ENCODE measurements around the gene CAD. TPM values are rescaled to one million over a fixed set of nuclear protein-coding genes. Genes with fewer than 3 reads are reported as not detected.

Gene CAD
- total RNA-seq: 33.2 and 44.8 TPM in 2 replicates

DNA sequence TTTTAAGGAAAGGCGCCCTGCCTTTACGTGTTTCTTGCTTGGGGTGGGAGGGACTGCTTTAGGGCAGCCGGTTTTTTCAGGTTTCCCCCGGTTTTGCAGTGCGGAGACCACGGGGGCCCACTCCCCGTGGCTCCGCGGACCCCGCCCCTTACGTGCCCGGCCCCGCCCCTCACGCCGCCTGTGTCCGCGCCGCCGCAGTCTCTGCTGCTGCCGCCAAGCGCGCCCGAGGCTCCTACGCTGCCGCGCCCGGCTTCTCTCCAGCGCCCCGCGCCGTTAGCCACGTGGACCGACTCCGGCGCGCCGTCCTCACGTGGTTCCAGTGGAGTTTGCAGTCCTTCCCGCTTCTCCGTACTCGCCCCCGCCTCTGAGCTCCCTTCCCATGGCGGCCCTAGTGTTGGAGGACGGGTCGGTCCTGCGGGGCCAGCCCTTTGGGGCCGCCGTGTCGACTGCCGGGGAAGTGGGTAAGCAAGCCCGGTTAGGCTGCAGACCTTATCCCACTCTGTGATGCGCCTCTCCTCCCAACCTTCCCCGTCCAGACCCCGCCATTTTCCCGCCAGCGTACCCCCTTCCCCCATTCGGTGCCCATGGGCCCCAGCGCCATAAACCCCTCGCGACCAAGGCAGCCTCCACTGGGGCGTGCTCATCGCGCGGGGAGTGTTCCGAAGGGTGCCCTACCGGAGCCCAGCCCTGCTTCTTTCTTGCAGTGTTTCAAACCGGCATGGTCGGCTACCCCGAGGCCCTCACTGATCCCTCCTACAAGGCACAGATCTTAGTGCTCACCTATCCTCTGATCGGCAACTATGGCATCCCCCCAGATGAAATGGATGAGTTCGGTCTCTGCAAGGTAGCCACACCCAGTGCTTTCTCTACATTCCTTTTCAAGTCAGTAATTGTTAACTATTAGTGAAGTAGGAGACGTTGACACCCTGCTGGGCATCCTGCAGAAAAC, at the start of gene CAD:
Gene CAD, plus strand, starts transcription at position 197 of the 949 bp plus-strand sequence. Its CDS starts 183 bp downstream, at position 380.

DNA sequence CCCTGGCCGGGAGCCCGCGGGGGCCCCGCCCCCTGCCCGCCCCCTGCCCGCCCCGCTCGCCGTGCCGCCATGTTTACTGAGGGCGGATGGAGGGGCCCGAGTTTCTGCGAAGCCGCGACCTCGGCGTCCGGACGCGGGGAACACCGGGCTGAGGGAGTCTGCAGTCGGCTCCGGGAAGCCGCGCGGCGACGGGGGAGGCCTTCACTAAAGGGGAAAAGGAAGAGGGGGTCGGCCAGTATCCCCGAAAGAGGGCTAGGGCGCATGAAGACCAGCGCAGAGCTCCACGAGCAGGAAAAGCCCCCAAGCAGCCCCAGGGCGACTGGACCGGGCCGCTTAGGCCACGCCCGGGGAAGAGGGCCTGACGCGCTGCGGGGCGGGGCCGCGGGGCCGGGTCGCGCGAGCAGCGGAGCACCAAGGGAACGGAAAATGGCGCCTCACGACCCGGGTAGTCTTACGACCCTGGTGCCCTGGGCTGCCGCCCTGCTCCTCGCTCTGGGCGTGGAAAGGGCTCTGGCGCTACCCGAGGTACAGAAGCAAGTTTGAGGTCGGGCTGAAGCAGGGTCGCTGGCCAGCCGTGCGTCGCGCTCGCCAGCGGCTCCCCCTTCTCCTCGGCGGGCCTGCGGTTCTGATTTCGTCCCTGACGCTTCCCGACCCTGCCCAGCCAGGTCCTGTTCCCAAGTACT, 5.1 kb upstream of the CAD start, which contains the start of the genes ATRAID and SLC5A6:
Gene ATRAID, plus strand, starts transcription at position 99 of the 683 bp plus-strand sequence. Its CDS starts 328 bp downstream, at position 427.
Gene SLC5A6, minus strand, starts transcription at position 326 of the 683 bp plus-strand sequence. CDS start 4,618 bp downstream, outside the sequence.

DNA sequence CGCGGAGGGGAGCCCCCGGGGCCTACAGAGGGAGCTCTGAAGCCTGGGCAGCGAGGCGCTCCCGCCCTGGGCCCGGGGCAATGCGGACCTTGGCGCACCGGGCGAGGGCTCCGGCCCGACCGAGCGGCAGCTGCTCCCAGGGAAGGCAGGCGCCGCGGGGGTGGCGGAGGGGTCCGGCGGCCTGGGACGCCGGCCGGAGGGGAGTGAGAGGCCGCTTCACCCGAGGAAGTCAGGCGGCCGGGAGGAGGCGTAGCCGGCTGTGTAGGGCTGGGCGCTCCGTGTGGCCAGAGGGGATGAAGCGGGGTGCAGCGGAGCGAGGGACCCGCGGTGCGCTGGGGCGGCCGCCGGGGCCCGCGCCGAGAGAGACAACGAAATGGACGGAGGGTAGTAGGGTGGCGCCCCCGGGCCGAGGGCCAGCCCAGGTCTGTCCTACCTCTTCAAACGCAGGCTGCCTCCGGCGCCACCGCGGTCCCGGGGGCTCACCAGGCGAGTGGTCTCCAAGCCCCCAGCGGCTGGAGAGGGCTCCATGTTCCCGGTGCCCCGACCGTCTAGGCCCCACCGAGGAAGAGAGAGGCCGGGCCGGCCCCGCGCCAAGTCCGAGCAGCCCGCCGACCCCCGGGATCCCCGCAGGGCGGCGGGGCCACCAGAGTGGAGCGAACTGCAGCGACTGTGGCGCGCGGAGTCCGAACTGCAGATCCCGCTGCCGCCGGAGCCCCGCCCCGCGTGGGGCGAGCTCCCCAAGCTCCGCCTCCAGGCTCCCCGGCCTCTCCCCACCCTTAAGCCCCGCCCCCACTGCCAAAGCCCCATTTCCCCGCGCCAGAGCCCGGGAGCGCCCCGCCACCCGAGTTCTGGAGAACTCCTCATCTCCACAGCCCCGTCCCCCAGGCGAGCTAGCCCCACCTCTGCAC, 45.5 kb downstream of the CAD start, which contains the start of gene SLC30A3:
Gene SLC30A3, minus strand, starts transcription at position 669 of the 908 bp plus-strand sequence. Its CDS starts 141 bp downstream, at position 528.

DNA sequence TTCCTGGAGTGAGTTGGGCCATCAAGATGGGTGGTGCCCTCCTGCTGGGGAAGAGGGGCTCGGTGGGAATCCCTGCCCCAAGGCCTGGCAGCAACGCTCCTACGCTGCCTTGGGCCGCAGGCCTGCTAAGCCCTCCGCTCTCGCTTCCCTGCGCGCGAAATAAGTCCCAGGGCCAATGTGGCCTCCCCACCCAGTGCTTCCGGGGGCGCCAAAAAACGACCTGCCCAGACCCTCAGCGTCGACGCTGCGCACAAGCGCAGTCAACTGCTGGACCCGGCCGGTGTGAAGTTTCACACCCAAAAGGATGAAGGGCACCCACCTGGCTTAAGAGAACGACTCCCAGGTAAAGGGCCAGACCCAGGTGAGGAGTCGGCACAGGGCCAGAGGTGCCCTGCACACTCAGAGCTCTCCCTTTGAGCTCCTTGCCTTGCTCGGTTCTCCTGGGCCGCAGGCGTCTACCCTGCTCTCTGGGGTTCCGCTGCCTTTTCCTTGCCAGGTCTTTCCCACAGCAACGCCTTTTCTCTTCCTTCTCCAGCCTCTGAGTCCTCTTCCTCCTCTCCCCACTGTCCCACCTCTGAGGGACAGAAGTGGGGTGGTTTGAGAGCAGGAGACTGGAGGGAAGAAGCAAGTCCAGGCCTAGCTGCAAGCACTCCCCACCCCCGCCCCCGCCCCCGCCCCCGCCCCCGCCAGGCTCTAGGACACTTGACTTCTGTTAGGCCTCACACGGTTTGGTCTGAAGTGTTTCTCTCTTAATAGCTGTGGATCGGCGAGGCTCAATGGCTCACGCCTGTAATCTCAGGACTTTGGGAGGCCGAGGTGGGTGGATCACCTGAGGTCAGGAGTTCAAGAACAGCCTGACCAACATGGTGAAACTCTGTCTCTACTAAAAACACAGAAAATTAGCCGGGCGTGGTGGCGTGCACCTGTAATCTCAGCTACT, 58.3 kb downstream of the CAD start, which contains the start of gene DNAJC5G:
Gene DNAJC5G, plus strand, starts transcription at position 223 of the 940 bp plus-strand sequence. CDS start 1,296 bp downstream, outside the sequence.

DNA sequence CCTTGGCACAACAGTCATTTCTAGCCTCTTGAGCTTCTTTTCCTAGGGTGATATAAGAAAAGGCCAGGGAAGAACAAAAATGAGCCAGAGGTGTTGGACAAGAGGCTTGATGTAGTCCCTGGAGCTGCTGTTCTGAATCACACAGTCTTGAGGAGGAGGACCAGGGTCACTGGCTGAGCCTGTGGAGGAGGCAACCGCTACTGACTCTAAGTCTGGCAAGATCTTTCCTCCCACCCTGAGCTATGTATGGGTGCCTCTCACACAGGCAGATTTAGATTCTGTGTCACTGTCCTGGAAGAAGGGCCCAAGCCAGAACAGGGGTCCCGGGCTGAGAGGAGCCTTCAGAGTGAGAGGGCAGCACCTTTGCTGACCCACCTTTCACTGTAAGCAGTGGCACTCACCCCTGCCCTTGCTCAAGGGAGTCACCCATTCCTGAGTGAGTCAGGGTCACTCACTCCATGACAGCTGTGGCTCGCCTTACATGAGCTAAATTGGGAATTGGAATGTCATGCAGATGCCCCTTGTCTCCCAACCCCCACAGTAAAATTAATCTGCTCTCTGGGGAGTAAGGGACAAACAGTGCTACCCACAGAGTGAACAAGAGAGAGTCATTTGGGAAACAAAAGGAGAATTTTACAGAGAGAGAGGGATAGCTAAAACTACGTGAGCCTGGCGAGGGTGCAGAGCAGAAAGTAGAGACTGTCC, 64.8 kb downstream of the CAD start, which contains the start of gene TRIM54:
Gene TRIM54, plus strand, starts transcription at position 575 of the 705 bp plus-strand sequence. CDS start 303 bp downstream, outside the sequence.

Other genes with a start within 250 kb of the CAD start
- 3.4 and 6.0 TPM in 2 replicates for gene MAPRE3, start 246.7 kb upstream of the CAD start, total RNA-seq
- 65.7 and 77.4 TPM in 2 replicates for gene TMEM214, start 184.4 kb upstream of the CAD start, total RNA-seq
- 28.9 and 29.5 TPM in 2 replicates for gene AGBL5, start 165.7 kb upstream of the CAD start, total RNA-seq
- 145 and 193 TPM in 2 replicates for gene OST4, start 145.7 kb upstream of the CAD start, total RNA-seq
- 147 and 151 TPM in 2 replicates for gene EMILIN1, start 138.8 kb upstream of the CAD start, total RNA-seq
- 0.32 and 0.36 TPM in 2 replicates for gene KHK, start 130.6 kb upstream of the CAD start, total RNA-seq
- 1.5 and 1.9 TPM in 2 replicates for gene CGREF1, start 98.2 kb upstream of the CAD start, total RNA-seq
- gene ABHD1, start 93.6 kb upstream of the CAD start, total RNA-seq: 0.24 TPM in 1 of 2 replicates, not detected in the other
- gene PREB, start 82.7 kb upstream of the CAD start, total RNA-seq: 43.2 and 45.2 TPM in 2 replicates
- not detected in 2 replicates for gene PRR30, start 78.0 kb upstream of the CAD start, total RNA-seq
- gene TCF23, start 68.4 kb upstream of the CAD start, total RNA-seq: not detected in 2 replicates
- 153 TPM in 2 replicates for gene ATRAID, start 5.3 kb upstream of the CAD start, total RNA-seq
- gene SLC5A6, start 5.1 kb upstream of the CAD start, total RNA-seq: 17.0 and 19.8 TPM in 2 replicates
- not detected in 2 replicates for gene SLC30A3, start 45.7 kb downstream of the CAD start, total RNA-seq
- gene DNAJC5G, start 58.1 kb downstream of the CAD start, total RNA-seq: not detected in 2 replicates
- gene TRIM54, start 65.1 kb downstream of the CAD start, total RNA-seq: not detected in 2 replicates
- 0.81 and 0.85 TPM in 2 replicates for gene UCN, start 91.1 kb downstream of the CAD start, total RNA-seq
- 75.6 and 80.8 TPM in 2 replicates for gene MPV17, start 105.7 kb downstream of the CAD start, total RNA-seq
- 29.7 and 32.4 TPM in 2 replicates for gene GTF3C2, start 139.4 kb downstream of the CAD start, total RNA-seq
- 27.8 and 29.9 TPM in 2 replicates for gene EIF2B4, start 153.0 kb downstream of the CAD start, total RNA-seq
- gene SNX17, start 153.2 kb downstream of the CAD start, total RNA-seq: 161 and 169 TPM in 2 replicates
- gene ZNF513, start 163.4 kb downstream of the CAD start, total RNA-seq: 11.8 and 14.1 TPM in 2 replicates
- 47.4 and 47.6 TPM in 2 replicates for gene PPM1G, start 192.2 kb downstream of the CAD start, total RNA-seq
- 119 and 130 TPM in 2 replicates for gene NRBP1, start 211.3 kb downstream of the CAD start, total RNA-seq
- gene KRTCAP3, start 225.0 kb downstream of the CAD start, total RNA-seq: 0.32 TPM in 1 of 2 replicates, not detected in the other